CD4-positive, alpha-beta T cell (primary cell): ENCODE data around the gene APP. TPM values are rescaled to one million over a fixed set of nuclear protein-coding genes. Genes with fewer than 3 reads are reported as not detected.

ENCODE experiments used
- ATAC-seq: fragments of 200-7000 bp; cut with Tn5 transposase; one replicate; pipeline ENCODE4 v1.10.0; 2022; ENCODE audit warnings: mild to moderate bottlenecking; ENCODE audit not compliant: poor library complexity
- CTCF ChIA-PET: fragments of 350-600 bp; sonication (Branson Sonifier 250); formaldehyde crosslinking; loops from one replicate; lab custom pipeline; 2021; ENCODE audit warnings: antibody characterized with exemption, inconsistent platforms; lab: Charles Lee
- POLR2A ChIA-PET: fragments of 350-600 bp; sonication (Branson Sonifier 250); formaldehyde crosslinking; loops from one replicate; lab custom pipeline; 2021; ENCODE audit warnings: antibody characterized with exemption, inconsistent platforms; lab: Charles Lee
- DNase-seq, 14 experiments: peaks; one replicate each; pipeline ENCODE4 v3.0.0-alpha.2; 2013 to 2020; ENCODE audit warnings: mixed read lengths in 2 of 14
- H3K27ac ChIP-seq, 2 donors: one replicate each; pipeline versions ENCODE4 v1.5.1 to v1.7.0; 2013; ENCODE audit warnings: low read length in 2 of 2, low read depth in 1 of 2, mild to moderate bottlenecking in 1 of 2
- H3K27me3 ChIP-seq, 2 experiments: 1 replicate in 1 of 2; 2 replicates in 1 of 2; pipeline versions ENCODE4 v1.6.1 to v1.7.0; 2013; ENCODE audit warnings: low read length in 2 of 2, control low read depth in 1 of 2, mild to moderate bottlenecking in 1 of 2, moderate library complexity in 1 of 2; ENCODE audit not compliant: insufficient read depth in 2 of 2, control insufficient read depth in 1 of 2
- H3K36me3 ChIP-seq: one replicate; pipeline ENCODE4 v1.6.1; 2013; ENCODE audit warnings: low read length, control low read depth; ENCODE audit not compliant: insufficient read depth
- H3K4me1 ChIP-seq: one replicate; pipeline ENCODE4 v1.6.1; 2013; ENCODE audit warnings: low read length, control low read depth; ENCODE audit not compliant: insufficient read depth
- H3K4me3 ChIP-seq: one replicate; pipeline ENCODE4 v1.5.1; 2013; ENCODE audit warnings: mild to moderate bottlenecking, low read length, moderate library complexity
- H3K9me3 ChIP-seq, 2 experiments: 1 replicate in 1 of 2; 2 replicates in 1 of 2; pipeline versions ENCODE4 v1.6.1 to v1.7.0; 2013; ENCODE audit warnings: low read length in 2 of 2, mild to moderate bottlenecking in 2 of 2, control low read depth in 1 of 2, moderate library complexity in 1 of 2; ENCODE audit not compliant: control insufficient read depth in 1 of 2, insufficient read depth in 1 of 2
- H3K27ac Mint-ChIP-seq: one replicate; pipeline ENCODE4 v1.8.0; 2020; ENCODE audit warnings: mixed read lengths
- H3K27me3 Mint-ChIP-seq: one replicate; pipeline ENCODE4 v1.8.0; 2021; ENCODE audit warnings: mixed read lengths
- H3K36me3 Mint-ChIP-seq: one replicate; pipeline ENCODE4 v1.8.0; 2021; ENCODE audit warnings: low read depth, mixed read lengths
- H3K4me1 Mint-ChIP-seq: one replicate; pipeline ENCODE4 v1.8.0; 2021; ENCODE audit warnings: low read depth, mixed read lengths
- H3K4me3 Mint-ChIP-seq: one replicate; pipeline ENCODE4 v1.8.0; 2020; ENCODE audit warnings: mild to moderate bottlenecking, mixed read lengths
- H3K9me3 Mint-ChIP-seq: one replicate; pipeline ENCODE4 v1.8.0; 2020; ENCODE audit warnings: mixed read lengths
- intact Hi-C, 2 experiments: fragments of 100-400 bp; cut with DNase I in 1 of 2; cut with micrococcal nuclease in 1 of 2; formaldehyde crosslinking; loops; one replicate each; pipeline versions ENCODE4 v1.15.1 to v1.9.0; 2023 to 2025; cut with DNase I, micrococcal nuclease
- total RNA-seq, 174 experiments: library from RNA in 2 of 174; stranded (reverse) in 2 of 174; gene quantifications; one replicate each; pipeline ENCODE4 v1.2.3 and lab custom pipeline; 2021 to 2026
- TF ChIP-seq, protein P1 (sequence below): fragments of 200-600 bp; IDR thresholded peaks from one replicate; pipeline ENCODE4 v1.8.0; 2022; ENCODE audit warnings: antibody characterized with exemption, mild to moderate bottlenecking

APP gene
- total RNA-seq, 2 experiments from 2014 or later, result 43.6 to 44.4 TPM

DNA sequence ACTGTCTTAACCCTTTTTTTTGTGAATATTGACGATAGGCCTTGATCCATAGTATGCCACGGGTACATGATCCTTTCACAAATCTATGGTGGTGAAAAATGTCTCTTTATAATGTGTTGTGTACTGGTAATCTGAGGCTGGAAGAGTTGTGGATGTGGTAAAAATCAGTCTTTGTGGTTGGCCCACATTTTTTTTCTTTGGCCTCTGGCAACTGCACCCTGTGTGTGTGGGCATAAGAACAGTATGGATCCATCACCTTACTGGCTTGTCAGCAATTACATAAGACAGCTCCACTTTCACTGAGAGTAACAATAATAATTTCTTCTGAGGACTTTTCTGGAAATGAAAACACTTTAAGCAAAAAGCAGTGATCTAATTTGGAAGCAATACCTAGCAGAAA is 334.2 kb downstream of the APP start:
- POLR2A ChIA-PET, result no interaction called here
- H3K9me3 Mint-ChIP-seq, result peaks cover 6% of the 10 kb centered on the region
- CTCF ChIA-PET, result no interaction called here
- Histone ChIP-seq H3K27me3 (peaks cover 2 to 4% of the 10 kb centered on the region in 2 experiments), H3K9me3 (peaks cover 4 to 6% of the 10 kb centered on the region in 2 experiments), H3K27ac (no peak overlapping the region), H3K4me1 (no peaks in the 10 kb centered on the region), H3K36me3 (no peaks in the 10 kb centered on the region), H3K4me3 (no peak overlapping the region)
- H3K27me3 Mint-ChIP-seq, result peaks cover 5% of the 10 kb centered on the region
- TF ChIP-seq, protein P1, sequence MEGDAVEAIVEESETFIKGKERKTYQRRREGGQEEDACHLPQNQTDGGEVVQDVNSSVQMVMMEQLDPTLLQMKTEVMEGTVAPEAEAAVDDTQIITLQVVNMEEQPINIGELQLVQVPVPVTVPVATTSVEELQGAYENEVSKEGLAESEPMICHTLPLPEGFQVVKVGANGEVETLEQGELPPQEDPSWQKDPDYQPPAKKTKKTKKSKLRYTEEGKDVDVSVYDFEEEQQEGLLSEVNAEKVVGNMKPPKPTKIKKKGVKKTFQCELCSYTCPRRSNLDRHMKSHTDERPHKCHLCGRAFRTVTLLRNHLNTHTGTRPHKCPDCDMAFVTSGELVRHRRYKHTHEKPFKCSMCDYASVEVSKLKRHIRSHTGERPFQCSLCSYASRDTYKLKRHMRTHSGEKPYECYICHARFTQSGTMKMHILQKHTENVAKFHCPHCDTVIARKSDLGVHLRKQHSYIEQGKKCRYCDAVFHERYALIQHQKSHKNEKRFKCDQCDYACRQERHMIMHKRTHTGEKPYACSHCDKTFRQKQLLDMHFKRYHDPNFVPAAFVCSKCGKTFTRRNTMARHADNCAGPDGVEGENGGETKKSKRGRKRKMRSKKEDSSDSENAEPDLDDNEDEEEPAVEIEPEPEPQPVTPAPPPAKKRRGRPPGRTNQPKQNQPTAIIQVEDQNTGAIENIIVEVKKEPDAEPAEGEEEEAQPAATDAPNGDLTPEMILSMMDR, result no peak
- H3K4me3 Mint-ChIP-seq, result no peak overlapping the region
- H3K36me3 Mint-ChIP-seq, result no peaks in the 10 kb centered on the region
- no peak overlapping the region for H3K27ac Mint-ChIP-seq
- H3K4me1 Mint-ChIP-seq, result no peaks in the 10 kb centered on the region
- ATAC-seq, result no peak
- no peak for DNase-seq
- intact Hi-C loops, result no loop called here

DNA sequence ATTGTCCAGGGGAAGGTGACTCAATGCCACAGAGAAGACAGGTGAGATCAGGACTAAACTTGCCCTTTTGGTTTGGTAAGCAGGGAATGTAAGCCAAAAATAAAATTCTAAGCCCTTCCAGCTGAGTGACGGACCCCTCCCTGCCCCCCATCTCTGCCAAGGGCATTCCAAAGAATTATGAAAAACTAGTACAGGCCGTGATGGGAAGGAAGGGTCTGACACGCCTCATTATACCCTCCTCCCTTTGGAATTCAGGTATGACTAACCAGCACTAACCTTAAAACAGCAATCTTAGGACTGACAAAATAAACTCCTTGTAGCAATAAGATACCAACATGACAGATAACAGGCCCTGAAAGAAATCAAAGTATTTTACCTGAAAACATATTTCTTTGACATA is 336.2 kb downstream of the APP start:
- H3K4me1 ChIP-seq, result no peaks in the 10 kb centered on the region
- no peak overlapping the region for H3K4me3 ChIP-seq
- Mint-ChIP-seq H3K27ac (no peak overlapping the region), H3K27me3 (no peaks in the 10 kb centered on the region), H3K9me3 (peaks cover 6% of the 10 kb centered on the region), H3K4me1 (no peaks in the 10 kb centered on the region), H3K4me3 (no peak overlapping the region), H3K36me3 (no peaks in the 10 kb centered on the region)
- TF ChIP-seq, protein P1, result no peak
- intact Hi-C loops, result no loop called here
- H3K9me3 ChIP-seq, result peaks cover 0 to 4% of the 10 kb centered on the region in 2 experiments
- peaks cover 0 to 4% of the 10 kb centered on the region in 2 experiments for H3K27me3 ChIP-seq
- H3K27ac ChIP-seq, result no peak overlapping the region
- CTCF ChIA-PET, result no interaction called here
- DNase-seq, result no peak
- ATAC-seq, result no peak
- POLR2A ChIA-PET, result no interaction called here
- H3K36me3 ChIP-seq, result no peaks in the 10 kb centered on the region

DNA sequence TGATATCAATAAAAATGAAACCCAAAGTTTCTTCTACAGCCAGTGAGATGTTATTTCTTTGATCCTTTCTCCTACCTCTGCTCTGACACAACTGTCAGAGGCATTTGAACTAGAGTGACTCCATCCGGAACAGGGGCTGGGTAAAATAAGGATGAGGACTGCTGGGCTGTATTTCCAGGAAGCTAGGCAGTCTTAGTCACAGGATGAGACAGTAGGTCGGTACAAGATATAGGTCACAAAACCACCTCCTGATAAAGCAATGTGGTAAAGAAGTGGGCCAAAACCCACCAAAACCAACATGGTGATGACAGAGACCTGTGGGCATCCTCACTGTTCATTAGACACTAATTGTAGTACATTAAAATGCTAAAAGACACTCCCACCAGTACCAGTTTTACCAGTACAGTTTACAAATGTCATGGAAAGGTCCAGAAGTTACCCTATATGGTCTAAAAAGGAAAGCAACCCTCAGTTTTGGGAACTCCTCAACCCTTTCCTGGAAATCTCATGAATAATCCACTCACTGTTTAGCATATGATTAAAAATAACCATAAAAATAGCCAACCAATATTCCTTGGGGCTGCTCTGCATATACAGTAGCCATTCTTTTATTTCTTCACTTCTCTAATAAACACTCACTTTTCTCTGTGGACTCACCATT is 339.1 kb downstream of the APP start:
- intact Hi-C loops, result no loop called here
- TF ChIP-seq, protein P1, result no peak
- POLR2A ChIA-PET, result no interaction called here
- no peak for ATAC-seq
- no peaks in the 10 kb centered on the region for H3K36me3 Mint-ChIP-seq
- CTCF ChIA-PET, result no interaction called here
- H3K4me1 Mint-ChIP-seq, result no peaks in the 10 kb centered on the region
- Histone ChIP-seq H3K4me3 (no peak overlapping the region), H3K4me1 (no peaks in the 10 kb centered on the region), H3K27ac (no peak overlapping the region), H3K27me3 (no peaks in the 10 kb centered on the region), H3K9me3 (peaks cover 0 to 4% of the 10 kb centered on the region in 2 experiments), H3K36me3 (no peaks in the 10 kb centered on the region)
- H3K4me3 Mint-ChIP-seq, result no peak overlapping the region
- H3K27me3 Mint-ChIP-seq, result peaks cover 5% of the 10 kb centered on the region
- peaks cover 6% of the 10 kb centered on the region for H3K9me3 Mint-ChIP-seq
- DNase-seq, result no peak
- H3K27ac Mint-ChIP-seq, result no peak overlapping the region
